Gastrocnemius medialis (tissue), 4 donors: Measurements from ENCODE around the gene KCNIP3. TPM values are rescaled to one million over a fixed set of nuclear protein-coding genes. Genes with fewer than 3 reads are reported as not detected.

Experiments used
- ATAC-seq, 2 donors: fragments of 150-250 bp; one replicate each; pipeline ENCODE4 v1.9.1; 2016
- DNase-seq, 2 donors: peaks; one replicate each; pipeline ENCODE4 v3.0.0-alpha.2; 2019
- H3K27ac ChIP-seq, 4 donors: fragments of 200-600 bp; sonication (generic); 1 replicate in 1 of 4; 2 replicates in 3 of 4; pipeline ENCODE4 v1.5.1; 2016 to 2018; ENCODE audit warnings: mild to moderate bottlenecking in 2 of 4, moderate library complexity in 1 of 4
- H3K27me3 ChIP-seq, 3 donors: fragments of 200-600 bp; sonication (generic) in 2 of 3; 1 replicate in 1 of 3; 2 replicates in 2 of 3; pipeline versions ENCODE4 v1.5.1 to v1.6.0; 2016 to 2019; ENCODE audit warnings: mild to moderate bottlenecking in 1 of 3, moderate library complexity in 1 of 3
- H3K36me3 ChIP-seq, 2 donors: fragments of 200-600 bp; sonication (generic) in 1 of 2; one replicate each; pipeline ENCODE4 v1.5.1; 2017 to 2018
- H3K4me1 ChIP-seq, 2 donors: fragments of 200-600 bp; sonication (generic) in 1 of 2; one replicate each; pipeline ENCODE4 v1.5.1; 2016 to 2017; ENCODE audit warnings: mild to moderate bottlenecking in 2 of 2
- H3K4me3 ChIP-seq, 4 donors: fragments of 200-600 bp; sonication (generic) in 3 of 4; 1 replicate in 1 of 4; 2 replicates in 3 of 4; pipeline ENCODE4 v1.5.1; 2016 to 2019; ENCODE audit warnings: mild to moderate bottlenecking in 2 of 4
- H3K9me3 ChIP-seq, 3 donors: fragments of 200-600 bp; sonication (generic) in 2 of 3; 1 replicate in 1 of 3; 2 replicates in 2 of 3; pipeline ENCODE4 v1.5.1; 2016 to 2019
- POLR2A ChIP-seq, 2 donors: fragments of 450-650 bp; IDR thresholded peaks; one replicate each; pipeline ENCODE4 v1.6.1; 2017; ENCODE audit warnings: antibody characterized with exemption in 2 of 2, mild to moderate bottlenecking in 2 of 2, moderate library complexity in 2 of 2
- in situ Hi-C, 4 donors: fragments of 200-750 bp; cut with MboI; loops; one replicate each; pipeline versions ENCODE4 v1.15.0 to v1.8.0; 2017; ENCODE audit warnings: low sequenced_read_pairs in 4 of 4
- intact Hi-C: fragments of 100-400 bp; cut with DNase I; formaldehyde crosslinking; loops from one replicate; pipeline ENCODE4 v1.15.1; 2023; ENCODE audit warnings: low total_unique reads
- total RNA-seq, 4 donors: library from RNA; depleted of rRNA; stranded (reverse); fragments of >200 nt; gene quantifications; one replicate each; pipeline versions ENCODE4 v1.1.0 to v1.2.3, GENCODE V29; 2016
- TF ChIP-seq, protein P1 (sequence below), 5 experiments: fragments of 450-650 bp in 3 of 5; fragments of 200-600 bp in 2 of 5; sonication (generic) in 2 of 5; IDR thresholded peaks in 4 of 5; conservative IDR thresholded peaks in 1 of 5; 1 replicate in 4 of 5; 2 replicates in 1 of 5; pipeline ENCODE4 v1.5.1; 2016 to 2019; ENCODE audit warnings: antibody characterized with exemption in 5 of 5, mild to moderate bottlenecking in 3 of 5, moderate library complexity in 3 of 5

Gene KCNIP3
- total RNA-seq, 4 donors from 2014 or later = 0.55 to 2.9 (median 1.0) TPM

DNA sequence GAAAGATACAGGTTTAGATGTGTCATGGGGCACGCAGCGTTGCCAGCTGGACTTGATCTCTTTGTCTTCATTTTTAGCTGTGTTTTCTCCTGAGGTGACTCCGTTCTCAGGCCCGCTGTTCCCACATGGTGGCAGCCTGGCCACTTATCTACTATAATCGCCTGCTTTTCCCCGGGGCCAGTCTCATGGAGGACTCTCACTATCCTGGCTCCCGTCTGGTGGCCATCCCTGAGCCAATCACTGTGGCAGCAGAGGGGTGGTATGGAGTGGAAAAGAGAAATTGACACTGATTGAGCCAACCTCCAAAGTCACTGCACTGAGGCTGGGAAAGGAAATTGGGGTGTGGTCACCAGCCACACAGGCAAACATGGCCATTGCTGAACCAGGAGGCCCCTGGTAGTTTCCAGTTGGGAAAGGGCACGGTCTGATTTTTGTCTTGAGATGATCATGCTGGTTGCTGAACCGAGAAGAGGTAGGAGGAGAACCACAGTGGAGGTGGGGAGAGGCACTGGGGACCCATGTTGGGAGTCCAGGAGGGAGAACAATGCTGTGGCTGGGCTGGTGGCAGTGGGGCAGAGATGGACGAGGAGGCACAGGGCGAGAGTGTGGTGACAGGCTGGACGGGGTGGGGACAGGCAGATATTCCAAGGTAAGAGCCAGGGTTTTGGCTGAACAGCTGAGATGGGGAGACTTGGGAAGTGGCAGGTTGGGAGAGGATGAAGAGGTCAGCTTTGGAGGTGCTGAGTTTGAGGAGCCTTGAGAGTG, 45.6 kb downstream of the KCNIP3 start:
- no peak for TF ChIP-seq POLR2A (IDR thresholded peaks at IDR 0.05)
- TF ChIP-seq, protein P1, sequence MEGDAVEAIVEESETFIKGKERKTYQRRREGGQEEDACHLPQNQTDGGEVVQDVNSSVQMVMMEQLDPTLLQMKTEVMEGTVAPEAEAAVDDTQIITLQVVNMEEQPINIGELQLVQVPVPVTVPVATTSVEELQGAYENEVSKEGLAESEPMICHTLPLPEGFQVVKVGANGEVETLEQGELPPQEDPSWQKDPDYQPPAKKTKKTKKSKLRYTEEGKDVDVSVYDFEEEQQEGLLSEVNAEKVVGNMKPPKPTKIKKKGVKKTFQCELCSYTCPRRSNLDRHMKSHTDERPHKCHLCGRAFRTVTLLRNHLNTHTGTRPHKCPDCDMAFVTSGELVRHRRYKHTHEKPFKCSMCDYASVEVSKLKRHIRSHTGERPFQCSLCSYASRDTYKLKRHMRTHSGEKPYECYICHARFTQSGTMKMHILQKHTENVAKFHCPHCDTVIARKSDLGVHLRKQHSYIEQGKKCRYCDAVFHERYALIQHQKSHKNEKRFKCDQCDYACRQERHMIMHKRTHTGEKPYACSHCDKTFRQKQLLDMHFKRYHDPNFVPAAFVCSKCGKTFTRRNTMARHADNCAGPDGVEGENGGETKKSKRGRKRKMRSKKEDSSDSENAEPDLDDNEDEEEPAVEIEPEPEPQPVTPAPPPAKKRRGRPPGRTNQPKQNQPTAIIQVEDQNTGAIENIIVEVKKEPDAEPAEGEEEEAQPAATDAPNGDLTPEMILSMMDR (IDR thresholded peaks at IDR 0.05 in 4 of 5, conservative IDR thresholded peaks at IDR 0.05 in 1 of 5) = no peak
- ATAC-seq (no peak), DNase-seq (no peak)
- no peaks in the 10 kb centered on the region for H3K9me3 ChIP-seq
- in situ Hi-C loops = no loop called here
- peaks cover 0 to 14% (median 7%) of the 10 kb centered on the region in 3 donors for H3K27me3 ChIP-seq
- no peak overlapping the region for H3K4me3 ChIP-seq
- H3K36me3 ChIP-seq = no peaks in the 10 kb centered on the region
- H3K27ac ChIP-seq = no peak overlapping the region
- H3K4me1 ChIP-seq = peaks cover 3% of the 10 kb centered on the region in 2 donors
- intact Hi-C loops = loop anchor here (10.0 kb wide), 2 partner anchors 342 to 382 kb away; no protein-coding TSS in a partner anchor

DNA sequence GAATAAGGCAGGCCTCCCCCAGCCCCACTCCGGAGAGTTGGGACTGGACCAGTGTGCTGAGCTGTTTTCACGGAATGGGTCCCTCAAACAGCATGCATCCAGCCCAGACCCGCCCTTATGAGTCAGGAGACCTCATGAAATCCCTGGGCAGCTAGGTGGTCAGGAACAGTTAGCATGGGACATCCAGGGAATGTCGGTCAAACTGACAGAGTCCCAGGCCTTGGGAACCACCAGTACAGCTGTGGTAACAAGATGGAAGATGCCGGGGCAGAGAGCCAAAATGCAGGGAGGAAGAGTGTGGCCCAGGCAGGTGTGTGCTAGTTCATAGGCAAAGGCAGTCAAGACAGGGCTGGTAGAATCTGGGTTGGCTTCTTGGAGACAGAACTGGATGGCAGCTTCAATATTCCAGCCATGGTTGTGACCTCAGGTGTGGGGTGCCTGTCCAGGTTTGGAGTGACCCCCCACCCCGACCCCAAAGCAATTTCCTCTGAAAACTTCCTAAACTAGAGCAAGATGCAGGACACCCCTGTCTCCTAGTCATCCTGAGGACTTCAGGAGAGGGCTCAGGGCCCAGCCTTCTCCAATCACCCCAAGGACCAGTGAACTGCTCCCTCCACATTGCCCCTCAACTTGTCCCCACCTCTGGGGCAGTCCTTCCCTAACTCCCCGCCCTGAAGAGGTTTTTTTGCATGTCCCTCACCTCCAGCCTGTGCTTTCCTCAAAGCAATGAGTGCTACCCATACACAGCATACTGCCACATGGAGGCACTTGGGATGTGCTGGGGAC, 46.5 kb downstream of the KCNIP3 start:
- Histone ChIP-seq H3K27ac (no peak overlapping the region), H3K27me3 (peaks cover 0 to 14% (median 7%) of the 10 kb centered on the region in 3 donors), H3K4me1 (peaks cover 3% of the 10 kb centered on the region in 2 donors), H3K36me3 (no peaks in the 10 kb centered on the region), H3K4me3 (no peak overlapping the region), H3K9me3 (no peaks in the 10 kb centered on the region)
- no peak for TF ChIP-seq POLR2A (IDR thresholded peaks at IDR 0.05)
- TF ChIP-seq, protein P1 (IDR thresholded peaks at IDR 0.05 in 4 of 5, conservative IDR thresholded peaks at IDR 0.05 in 1 of 5) = no peak
- in situ Hi-C loops = no loop called here
- ATAC-seq (no peak), DNase-seq (no peak)
- intact Hi-C loops = loop anchor here (2.0 to 10.0 kb wide), 3 partner anchors 59 to 381 kb away; partner anchors contain the start of gene FAHD2A

DNA sequence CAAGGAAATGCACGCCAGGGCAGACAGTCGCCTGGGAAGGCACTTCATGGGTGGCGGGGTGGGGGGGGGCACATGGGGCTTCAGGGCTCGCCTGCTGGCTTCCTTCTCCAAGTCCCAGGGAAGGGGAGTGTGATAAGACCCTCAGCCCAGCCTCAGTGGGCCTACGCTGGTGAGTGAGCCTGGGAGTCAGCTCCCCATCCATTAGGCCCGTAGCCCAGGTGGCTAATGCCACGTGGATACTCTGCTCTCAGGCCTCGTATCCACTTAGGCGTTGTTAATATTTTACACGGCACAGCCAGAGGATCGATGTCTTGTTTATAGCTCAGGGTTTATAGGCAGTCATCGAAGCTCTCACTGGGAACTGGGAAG, 47.1 kb downstream of the KCNIP3 start:
- intact Hi-C loops = loop anchor here (2.0 to 10.0 kb wide), 3 partner anchors 59 to 381 kb away; partner anchors contain the start of gene FAHD2A
- Histone ChIP-seq H3K36me3 (no peaks in the 10 kb centered on the region), H3K9me3 (no peaks in the 10 kb centered on the region), H3K27me3 (peaks cover 0 to 14% (median 7%) of the 10 kb centered on the region in 3 donors), H3K4me3 (no peak overlapping the region), H3K4me1 (peaks cover 3% of the 10 kb centered on the region in 2 donors), H3K27ac (no peak overlapping the region)
- in situ Hi-C loops = no loop called here
- TF ChIP-seq, protein P1 (IDR thresholded peaks at IDR 0.05 in 4 of 5, conservative IDR thresholded peaks at IDR 0.05 in 1 of 5) = no peak
- no peak for TF ChIP-seq POLR2A (IDR thresholded peaks at IDR 0.05)
- ATAC-seq (no peak), DNase-seq (no peak)

DNA sequence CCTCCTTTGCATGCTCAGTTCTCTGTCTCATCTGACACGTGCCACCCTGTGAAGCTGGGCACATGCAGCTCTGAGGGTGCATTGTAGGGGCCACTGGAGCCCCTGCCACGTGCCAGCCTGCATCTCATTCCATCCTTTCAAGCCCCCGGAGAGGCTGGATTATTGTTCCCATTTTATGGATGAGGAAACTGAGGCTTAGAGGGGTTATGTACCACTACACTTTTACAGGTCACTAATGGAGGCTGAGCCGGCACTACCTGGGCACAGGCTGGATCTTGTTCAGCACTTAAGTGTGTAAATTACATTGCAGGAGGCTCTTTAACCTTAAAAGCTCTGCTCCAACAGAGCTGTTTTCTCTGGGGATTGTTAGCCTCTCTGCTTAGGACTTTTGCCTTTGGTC, 47.5 kb downstream of the KCNIP3 start:
- in situ Hi-C loops = no loop called here
- intact Hi-C loops = loop anchor here (2.0 to 10.0 kb wide), 3 partner anchors 58 to 380 kb away; partner anchors contain the start of gene FAHD2A
- Histone ChIP-seq H3K4me1 (peaks cover 3% of the 10 kb centered on the region in 2 donors), H3K27ac (no peak overlapping the region), H3K4me3 (no peak overlapping the region), H3K36me3 (no peaks in the 10 kb centered on the region), H3K27me3 (peaks cover 0 to 14% (median 7%) of the 10 kb centered on the region in 3 donors), H3K9me3 (no peaks in the 10 kb centered on the region)
- TF ChIP-seq, protein P1 (IDR thresholded peaks at IDR 0.05 in 4 of 5, conservative IDR thresholded peaks at IDR 0.05 in 1 of 5) = no peak
- no peak for TF ChIP-seq POLR2A (IDR thresholded peaks at IDR 0.05)
- no peak for ATAC-seq
- DNase-seq = no peak
